GM19328 (cell line): Measurements from ENCODE around the gene SAT1.
"Not testable (repeated sequence)": the region's sequence is repeated elsewhere in the genome, so short reads cannot be mapped to it uniquely, and the experiment has no call there.

Experiments
- ATAC-seq: cut with Tn5 transposase; IDR thresholded peaks from one replicate; pipeline ENCODE4 v1.9.1; 2021; ENCODE audit warnings: mild to moderate bottlenecking, moderate library complexity; ENCODE audit not compliant: unreplicated experiment

Gene SAT1

DNA sequence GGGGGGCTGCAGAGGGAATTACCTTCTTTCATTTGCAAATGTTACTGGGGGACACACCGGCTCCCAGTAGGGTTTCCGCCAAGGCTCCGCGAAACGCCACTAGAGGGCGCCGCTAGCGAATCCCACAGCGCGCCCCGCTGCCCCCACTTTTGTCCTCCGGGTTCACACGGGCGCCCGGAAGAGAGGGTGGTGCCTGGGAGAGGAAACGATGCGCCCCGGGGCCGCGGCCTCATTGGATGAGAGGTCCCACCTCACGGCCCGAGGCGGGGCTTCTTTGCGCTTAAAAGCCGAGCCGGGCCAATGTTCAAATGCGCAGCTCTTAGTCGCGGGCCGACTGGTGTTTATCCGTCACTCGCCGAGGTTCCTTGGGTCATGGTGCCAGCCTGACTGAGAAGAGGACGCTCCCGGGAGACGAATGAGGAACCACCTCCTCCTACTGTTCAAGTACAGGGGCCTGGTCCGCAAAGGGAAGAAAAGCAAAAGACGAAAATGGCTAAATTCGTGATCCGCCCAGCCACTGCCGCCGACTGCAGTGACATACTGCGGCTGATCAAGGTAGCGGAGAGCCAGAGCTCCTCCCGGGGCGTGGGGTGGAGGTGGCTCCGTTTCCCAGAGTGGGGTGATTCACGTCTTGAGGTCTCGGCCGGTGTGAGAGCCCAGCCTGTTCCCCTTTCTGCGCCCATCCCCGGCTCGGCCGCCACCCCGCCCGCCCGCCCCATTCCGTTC is at the start of gene SAT1:
Gene SAT1 (plus strand): TSS at position 311 of the 726 bp plus-strand sequence. CDS start 179 bp downstream, at position 490.
- peak; percentile 85 for ATAC-seq

DNA sequence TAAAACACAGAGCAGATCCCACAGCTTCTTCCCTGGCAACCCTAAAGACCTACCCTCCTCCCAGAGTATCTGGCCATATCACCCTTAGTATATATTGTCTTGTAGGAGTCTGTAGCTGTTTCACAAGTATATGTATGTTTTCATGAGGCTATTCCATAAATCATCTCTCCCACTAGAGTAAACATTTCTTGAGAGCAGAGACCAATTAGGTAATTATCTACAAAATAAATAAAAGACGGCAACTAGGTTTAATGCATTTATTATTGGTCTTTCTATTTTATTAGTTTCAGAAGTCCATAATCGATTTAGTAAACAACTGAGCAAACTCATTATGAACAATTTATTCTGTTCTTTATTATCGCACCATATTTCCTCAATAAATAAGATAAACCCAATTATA is 46.9 kb upstream of the SAT1 start:
- no peak for ATAC-seq

- ATAC-seq, result no peak
These were observed 45.6 kb upstream of the SAT1 start for GRCh38 chrX:23737413-23737812.

GRCh38 chrX:23742174-23742696 is 40.7 kb upstream of the SAT1 start:
- no peak for ATAC-seq

GRCh38 chrX:23742697-23743622 is 40.0 kb upstream of the SAT1 start, which contains the start of gene ACOT9:
ACOT9 (minus strand) TSS chrX:23743276; CDS start chrX:23743144, 132 bp downstream.
- peak; percentile 94 for ATAC-seq

DNA sequence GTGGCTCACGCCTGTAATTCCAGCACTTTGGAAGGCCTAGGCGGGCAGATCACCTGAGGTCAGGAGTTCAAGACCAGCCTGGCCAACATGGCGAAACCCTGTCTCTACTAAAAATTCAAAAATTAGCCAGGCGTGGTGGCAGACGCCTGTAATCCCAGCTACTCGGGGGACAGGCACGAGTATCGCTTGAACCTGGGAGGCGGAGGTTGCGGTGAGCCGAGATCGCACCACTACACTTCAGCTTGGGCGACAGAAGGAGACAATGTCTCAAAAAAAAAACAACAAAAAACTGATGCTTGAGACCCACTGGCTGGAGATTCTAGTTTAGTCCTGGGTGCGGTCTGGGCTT is 39.4 kb upstream of the SAT1 start:
- ATAC-seq, result not testable (repeated sequence)

GRCh38 chrX:23745786-23746185 is 37.2 kb upstream of the SAT1 start:
- ATAC-seq, result no peak

GRCh38 chrX:23749129-23749528 is 33.8 kb upstream of the SAT1 start:
- ATAC-seq, result no peak

DNA sequence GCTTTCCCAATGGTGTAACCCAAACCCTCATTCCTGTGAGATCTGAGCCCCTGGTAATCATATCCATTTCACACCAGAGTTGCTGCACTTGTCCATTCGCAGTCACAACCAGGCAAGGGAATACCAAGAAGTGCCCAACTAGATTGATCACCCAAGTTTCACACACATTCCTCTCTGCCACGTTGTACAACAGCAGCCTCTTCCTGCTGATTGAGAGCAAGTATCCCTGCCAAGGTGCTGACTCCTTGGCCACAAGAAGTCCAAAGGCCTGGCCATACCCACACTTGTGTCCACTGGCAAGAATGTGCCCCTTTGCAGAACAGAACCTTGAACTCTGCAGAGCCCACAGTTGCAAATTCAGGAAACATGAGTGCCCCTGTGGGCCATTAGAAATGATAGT is 33.4 kb upstream of the SAT1 start:
- ATAC-seq, result no peak

DNA sequence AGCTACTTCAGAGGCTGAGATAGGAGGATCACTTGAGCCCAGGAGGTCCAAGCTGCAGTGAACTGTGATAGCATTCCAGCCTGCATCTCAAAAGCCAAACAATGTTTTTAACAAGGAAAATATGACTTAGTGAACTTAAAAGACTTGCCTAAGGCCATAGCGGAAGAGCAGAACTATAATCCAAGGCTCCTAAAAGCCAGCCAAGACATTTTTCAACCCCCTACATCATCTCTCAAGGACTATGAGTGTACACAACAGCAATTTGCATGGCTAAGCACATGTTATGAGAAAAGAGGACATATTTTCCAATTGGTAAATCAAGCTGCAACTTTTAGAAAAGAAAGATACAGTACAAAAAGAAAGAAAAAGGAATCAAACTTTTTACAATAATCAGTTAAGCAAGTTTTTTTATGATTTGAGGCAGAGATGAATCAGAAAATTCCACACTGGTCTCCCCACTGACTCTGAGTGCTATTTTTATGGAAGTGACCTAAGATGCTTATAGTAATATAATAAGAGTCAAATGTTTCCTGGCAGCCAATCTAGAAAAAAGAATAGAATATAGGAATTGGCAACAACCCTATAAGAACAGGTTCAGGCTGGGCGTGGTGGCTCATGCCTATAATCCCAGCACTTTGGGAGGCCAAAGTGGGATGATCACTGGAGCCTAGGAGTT is 30.1 kb upstream of the SAT1 start:
- ATAC-seq, result no peak

DNA sequence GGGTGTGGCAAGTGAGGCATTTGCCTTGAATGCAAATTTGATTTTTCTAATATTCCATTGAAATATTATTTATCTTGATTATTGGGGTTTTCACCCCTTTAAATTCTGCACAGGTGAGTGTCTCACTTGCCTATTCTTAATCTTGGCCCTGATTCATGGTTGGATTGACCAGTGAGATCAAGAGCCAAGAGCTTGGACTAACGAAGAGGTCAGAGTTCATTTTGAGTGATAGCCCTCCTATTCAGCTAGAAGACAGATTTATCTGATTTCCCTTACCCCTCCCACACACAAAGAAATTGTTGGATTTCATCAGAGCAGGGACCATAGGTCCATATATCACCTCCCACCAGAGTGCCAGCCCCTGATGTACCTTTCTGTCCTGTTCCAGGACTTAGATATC is 28.3 kb upstream of the SAT1 start:
- no peak for ATAC-seq

DNA sequence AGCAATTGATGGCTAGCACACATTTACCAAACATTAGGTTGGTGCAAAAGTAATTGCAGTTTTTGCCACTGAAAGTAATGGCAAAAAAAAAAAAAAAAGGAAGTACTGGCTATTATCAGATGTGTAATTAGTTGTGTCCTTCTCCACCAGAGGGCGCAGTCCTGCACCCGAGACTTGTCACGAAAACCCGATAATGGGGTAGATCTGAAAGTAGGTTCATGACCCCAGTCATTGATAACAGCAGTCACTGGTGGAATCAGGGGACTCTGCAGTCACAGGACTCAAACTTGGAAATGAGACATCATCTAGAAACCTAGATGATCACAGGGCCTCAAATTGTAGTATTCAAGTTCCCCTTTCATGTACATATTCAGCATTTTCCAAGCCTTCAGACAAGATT is 26.8 kb upstream of the SAT1 start:
- ATAC-seq, result no peak

DNA sequence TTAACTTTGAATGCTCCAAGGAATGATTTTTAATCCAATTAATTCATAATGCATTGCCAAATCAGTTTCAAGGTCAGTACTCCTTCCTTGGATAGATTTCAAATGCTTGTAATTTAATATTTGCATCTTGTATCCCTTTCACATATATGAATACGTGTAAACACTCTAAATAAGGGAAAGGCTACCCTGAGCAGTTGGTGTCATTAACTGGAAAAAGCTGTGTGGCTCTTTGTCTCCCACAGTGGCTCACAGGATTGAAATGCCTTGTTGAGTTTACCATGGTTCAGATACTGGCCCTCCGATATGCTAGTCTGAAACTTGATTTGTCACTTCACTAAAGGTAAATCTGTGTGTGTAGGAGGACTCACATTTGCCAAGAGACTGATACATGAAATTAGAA is 23.2 kb upstream of the SAT1 start:
- no peak for ATAC-seq

- no peak for ATAC-seq
These were observed 18.6 kb upstream of the SAT1 start for GRCh38 chrX:23764188-23764984.

GRCh38 chrX:23765449-23765848 is 17.5 kb upstream of the SAT1 start:
- ATAC-seq, result no peak

DNA sequence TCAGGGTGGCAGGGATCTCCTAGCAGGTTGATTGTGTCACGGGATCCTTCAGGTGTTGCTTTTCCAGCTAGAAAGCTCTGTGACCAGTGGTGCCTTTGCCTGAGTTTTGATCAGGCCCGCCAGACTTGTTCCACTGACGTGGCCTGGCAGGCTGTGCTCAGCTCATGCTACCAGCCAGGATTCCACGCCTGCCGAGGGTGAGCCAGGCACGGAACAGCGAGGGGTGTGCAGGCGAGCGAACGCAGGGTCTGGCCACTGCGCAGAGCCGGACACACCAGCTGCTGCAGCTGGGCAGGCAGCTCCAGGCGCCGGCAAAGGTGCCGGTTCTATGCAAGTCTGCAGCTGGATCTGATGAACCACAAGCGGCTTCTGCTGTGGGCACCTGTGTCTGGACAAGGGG is 17.1 kb upstream of the SAT1 start:
- ATAC-seq, result no peak

DNA sequence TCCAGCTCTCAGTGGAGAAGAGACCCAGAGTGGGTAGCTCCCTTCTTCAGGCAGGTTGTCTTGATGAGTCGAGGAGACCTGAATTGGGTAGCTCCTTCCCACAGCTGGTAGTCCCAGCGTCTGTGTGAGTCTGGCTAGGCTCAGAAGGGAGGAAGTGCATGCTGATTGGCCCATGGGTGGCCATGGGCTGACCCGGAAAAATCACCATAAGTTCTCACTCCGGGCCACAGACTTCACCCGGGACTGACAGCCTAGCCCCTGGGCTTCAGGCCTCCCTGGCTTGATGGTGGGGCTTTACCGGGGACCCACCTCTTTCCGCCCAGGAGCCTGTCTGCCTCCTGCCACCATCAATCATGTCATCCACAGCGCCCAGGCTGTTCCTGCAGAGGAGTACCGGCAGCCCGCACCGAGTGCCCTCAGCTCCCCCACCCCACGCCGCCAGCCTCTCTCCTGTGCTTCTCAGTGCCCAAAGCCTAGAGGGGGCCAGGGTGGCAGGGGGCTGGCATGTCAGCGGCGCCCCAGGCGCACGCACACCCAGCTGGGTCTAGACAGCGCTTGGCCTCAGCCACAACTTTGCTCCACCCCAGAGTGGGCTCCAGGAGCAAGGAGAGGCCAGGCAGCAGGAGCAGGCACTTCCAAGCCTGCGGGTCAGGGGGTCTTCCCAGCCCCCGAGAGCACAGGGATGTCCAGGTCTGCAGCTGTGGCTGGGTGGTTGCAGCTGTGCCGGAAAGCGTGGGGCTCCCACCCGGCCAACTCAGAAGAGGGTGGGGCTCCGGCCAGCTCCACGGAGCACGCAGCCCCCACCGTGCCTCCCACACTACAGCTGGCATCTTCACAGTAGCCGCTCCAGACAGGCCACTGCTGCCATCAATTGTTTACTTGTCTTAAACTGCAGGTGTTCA is 16.1 kb upstream of the SAT1 start:
- no peak for ATAC-seq

GRCh38 chrX:23770142-23770541 is 12.8 kb upstream of the SAT1 start:
- ATAC-seq, result no peak

- not testable (repeated sequence) for ATAC-seq
These were observed 11.9 kb upstream of the SAT1 start for GRCh38 chrX:23771086-23771485.
